ENCODE data around the gene DPY30. TPM values are rescaled to one million over a fixed set of nuclear protein-coding genes. Genes with fewer than 3 reads are reported as not detected.

The DPY30 gene
- total RNA-seq, 1 experiment from 2014 or later, result 110 TPM

- DNase-seq (ENCODE audit: low read depth, low spot score), result no peak
Measured at GRCh38 chr2:31987454-31988220, 52.0 kb downstream of the DPY30 start.

GRCh38 chr2:31986906-31987305, 52.7 kb downstream of the DPY30 start:
- DNase-seq (ENCODE audit: low read depth, low spot score), result no peak
- in situ Hi-C loops (cut with HindIII; ENCODE audit: low pct_unique_long_range_greater_than_20kb, low sequenced_read_pairs), result no loop called here

More at GRCh38 chr2:31987454-31988220, 52.0 kb downstream of the DPY30 start:
- in situ Hi-C loops (cut with HindIII; ENCODE audit: low pct_unique_long_range_greater_than_20kb, low sequenced_read_pairs), result no loop called here

DNA sequence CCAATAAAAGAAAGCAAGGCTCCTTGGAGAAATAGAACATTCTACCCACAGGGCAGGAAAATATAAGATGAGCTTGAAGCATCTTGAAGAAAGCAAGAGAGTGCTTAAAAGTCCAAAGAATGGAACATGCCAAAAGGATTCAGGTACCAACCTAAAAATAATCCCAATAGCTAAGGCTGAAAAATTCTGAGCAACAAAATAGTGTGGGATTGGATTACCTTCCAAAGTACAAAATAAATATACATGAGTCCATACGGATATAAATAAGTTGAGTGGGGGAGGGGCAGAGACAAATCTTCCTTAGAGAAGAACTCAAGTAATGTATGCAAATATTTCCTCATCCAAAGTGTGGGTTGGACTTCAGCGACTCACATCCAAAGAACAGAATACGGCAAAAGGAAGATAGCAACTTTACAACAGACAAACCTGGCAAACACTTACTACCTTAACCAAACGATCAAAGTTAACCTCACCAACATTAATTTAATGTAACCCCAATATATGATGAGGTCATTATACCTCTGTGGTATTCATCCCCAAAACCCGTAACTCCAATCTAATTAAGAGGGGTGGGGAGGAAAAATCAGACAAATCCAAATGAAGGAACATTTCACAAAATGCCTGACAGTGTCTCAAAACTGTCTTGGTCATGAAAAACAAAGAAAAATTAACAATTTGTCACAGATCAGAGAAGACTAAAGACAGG, 55.7 kb downstream of the DPY30 start:
- in situ Hi-C loops (cut with HindIII; ENCODE audit: low pct_unique_long_range_greater_than_20kb, low sequenced_read_pairs), result no loop called here
- no peak for DNase-seq (ENCODE audit: low read depth, low spot score)

- in situ Hi-C loops (cut with HindIII; ENCODE audit: low pct_unique_long_range_greater_than_20kb, low sequenced_read_pairs), result no loop called here
Measured at GRCh38 chr2:31980674-31981356, 58.8 kb downstream of the DPY30 start.

GRCh38 chr2:31979956-31980355, 59.6 kb downstream of the DPY30 start:
- in situ Hi-C loops (cut with HindIII; ENCODE audit: low pct_unique_long_range_greater_than_20kb, low sequenced_read_pairs), result no loop called here
- DNase-seq (ENCODE audit: low read depth, low spot score), result no peak

More at GRCh38 chr2:31980674-31981356, 58.8 kb downstream of the DPY30 start:
- peak; percentile 88 for DNase-seq (ENCODE audit: low read depth, low spot score)

- in situ Hi-C loops (cut with HindIII; ENCODE audit: low pct_unique_long_range_greater_than_20kb, low sequenced_read_pairs), result no loop called here
- DNase-seq (ENCODE audit: low read depth, low spot score), result no peak
Measured at GRCh38 chr2:31979018-31979417, 60.6 kb downstream of the DPY30 start.

DNA sequence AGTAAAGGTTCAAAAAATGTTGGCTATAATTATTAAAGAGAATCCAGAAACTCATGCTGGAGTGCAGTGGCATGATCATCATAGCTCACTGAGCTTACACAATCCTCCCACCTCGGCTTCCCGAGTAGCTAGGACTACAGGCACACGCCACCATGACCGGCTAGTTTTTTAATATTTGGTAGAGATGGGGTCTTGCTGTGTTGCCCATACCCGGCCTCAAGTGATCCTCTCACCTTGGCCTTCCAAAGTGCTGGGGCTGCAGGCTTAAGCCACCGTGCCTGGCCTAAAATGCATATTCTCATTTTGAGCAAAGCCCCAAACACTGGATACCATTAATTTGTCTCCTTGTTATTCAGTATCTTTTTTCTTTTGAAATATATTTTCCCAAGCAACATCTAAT, 61.2 kb downstream of the DPY30 start:
- no peak for DNase-seq (ENCODE audit: low read depth, low spot score)
- in situ Hi-C loops (cut with HindIII; ENCODE audit: low pct_unique_long_range_greater_than_20kb, low sequenced_read_pairs), result no loop called here

Other genes with a start within 250 kb of the DPY30 start
- 52.9 and 56.2 TPM in 2 replicates for gene MEMO1, start 28.8 kb downstream of the DPY30 start, total RNA-seq (2014; rRNA removed; shearing (Covaris generic))
- 23.0 and 29.0 TPM in 2 replicates for gene SPAST, start 23.8 kb upstream of the DPY30 start, total RNA-seq (2014; rRNA removed; shearing (Covaris generic))
- 37.3 and 40.3 TPM in 2 replicates for gene SLC30A6, start 126.1 kb upstream of the DPY30 start, total RNA-seq (2014; rRNA removed; shearing (Covaris generic))
- 0.03 TPM in 1 of 2 replicates, not detected in the other for gene NLRC4, start 225.1 kb upstream of the DPY30 start, total RNA-seq (2014; rRNA removed; shearing (Covaris generic))
- 68.0 and 68.9 TPM in 2 replicates for gene YIPF4, start 238.1 kb upstream of the DPY30 start, total RNA-seq (2014; rRNA removed; shearing (Covaris generic))